HepG2 (cell line): ENCODE measurements around the gene TM9SF2. TPM values are rescaled to one million over a fixed set of nuclear protein-coding genes. Genes with fewer than 3 reads are reported as not detected.

Source experiments
- ARID5B ChIP-seq: IDR thresholded peaks from 2 replicates; pipeline ENCODE4 v1.4.0; 2020; ENCODE audit warnings: mild to moderate bottlenecking, missing genetic modification reagents
- EEA1 ChIP-seq: sonication (generic); formaldehyde crosslinking; IDR thresholded peaks from 2 replicates; pipeline ENCODE4 v1.5.1; 2020; ENCODE audit warnings: mild to moderate bottlenecking, missing genetic modification reagents, borderline replicate concordance
- EHMT2 ChIP-seq: fragments of 200-600 bp; sonication (generic); IDR thresholded peaks from 2 replicates; pipeline ENCODE4 v1.7.0; 2017; ENCODE audit warnings: antibody characterized with exemption, low read depth, low read length, borderline replicate concordance
- EZH2 ChIP-seq: conservative IDR thresholded peaks from 2 replicates; pipeline ENCODE4 v1.6.1; 2012; ENCODE audit warnings: mild to moderate bottlenecking, low read depth, low read length, moderate library complexity
- GABPA ChIP-seq, 2 experiments: IDR thresholded peaks; 2 replicates each; pipeline ENCODE4 v1.6.1; 2011 to 2016; ENCODE audit warnings: low read depth in 2 of 2, low read length in 1 of 2, missing biosample characterization in 1 of 2, missing genetic modification characterization in 1 of 2
- HMG20B ChIP-seq: conservative IDR thresholded peaks from 2 replicates; pipeline ENCODE4 v1.6.1; 2016; ENCODE audit warnings: missing genetic modification reagents, missing compliant biosample characterization
- MAFG ChIP-seq: sonication (generic); formaldehyde crosslinking; IDR thresholded peaks from 2 replicates; pipeline ENCODE4 v1.5.1; 2020; ENCODE audit warnings: mild to moderate bottlenecking, missing genetic modification reagents
- RCOR2 ChIP-seq: IDR thresholded peaks from 2 replicates; pipeline ENCODE4 v1.6.1; 2016; ENCODE audit warnings: missing biosample characterization, missing genetic modification reagents
- XRCC5 ChIP-seq: fragments of 200-400 bp; formaldehyde crosslinking; optimal IDR thresholded peaks from 2 replicates; pipeline ENCODE3; 2017; ENCODE audit warnings: mild to moderate bottlenecking, low read length
- ZNF619 ChIP-seq: sonication (generic); formaldehyde crosslinking; IDR thresholded peaks from 2 replicates; pipeline ENCODE4 v1.4.0; 2020; ENCODE audit warnings: mild to moderate bottlenecking, missing genetic modification reagents
- ZNF703 ChIP-seq: sonication (generic); formaldehyde crosslinking; IDR thresholded peaks from 2 replicates; pipeline ENCODE4 v1.5.1; 2020; ENCODE audit warnings: missing genetic modification reagents, mild to moderate bottlenecking, moderate library complexity, borderline replicate concordance
- ZNF800 ChIP-seq: sonication (generic); formaldehyde crosslinking; IDR thresholded peaks from 2 replicates; pipeline ENCODE4 v1.4.0; 2020; ENCODE audit warnings: missing genetic modification reagents
- ZNF878 ChIP-seq: sonication (generic); formaldehyde crosslinking; IDR thresholded peaks from 2 replicates; pipeline ENCODE4 v1.8.1; 2023; ENCODE audit warnings: mild to moderate bottlenecking, missing genetic modification reagents, moderate library complexity
- polyA plus RNA-seq, 8 experiments: library from polyadenylated mRNA; depleted of rRNA in 3 of 8; stranded (reverse) in 7 of 8; unstranded in 1 of 8; fragments of >200 nt; fragmentation: Illumina TruSeq in 4 of 8; extraction: Trizol in 4 of 8; gene quantifications; 2 replicates each; pipeline versions ENCODE4 v1.2.1 to v1.2.3, GENCODE V29; 2011 to 2016; ENCODE audit warnings: low read depth in 4 of 8, missing spikeins in 1 of 8, mixed read lengths in 1 of 8; ENCODE audit not compliant: insufficient read depth in 1 of 8
- total RNA-seq, 5 experiments: library from RNA; depleted of rRNA; stranded (reverse); fragments of >200 nt; fragmentation: Illumina TruSeq; extraction: Trizol; gene quantifications; 2 replicates each; pipeline ENCODE4 v1.2.3, GENCODE V29; 2016; ENCODE audit warnings: low read depth in 1 of 5
- TF ChIP-seq, protein P1 (sequence below): sonication (generic); formaldehyde crosslinking; IDR thresholded peaks from 2 replicates; pipeline ENCODE4 v1.4.0; 2020; ENCODE audit warnings: missing genetic modification reagents
- TF ChIP-seq, protein P2 (sequence below): sonication (generic); formaldehyde crosslinking; IDR thresholded peaks from 2 replicates; pipeline ENCODE4 v1.8.0; 2022; ENCODE audit warnings: missing genetic modification reagents, low read depth, mild to moderate bottlenecking, borderline replicate concordance
- TF ChIP-seq, protein P3 (sequence below): sonication (generic); formaldehyde crosslinking; IDR thresholded peaks from 2 replicates; pipeline ENCODE4 v1.8.0; 2022; ENCODE audit warnings: mild to moderate bottlenecking, missing genetic modification reagents; ENCODE audit not compliant: insufficient replicate concordance
- TF ChIP-seq, protein P4 (sequence below): sonication (generic); formaldehyde crosslinking; IDR thresholded peaks from 2 replicates; pipeline ENCODE4 v1.5.1; 2020; ENCODE audit warnings: mild to moderate bottlenecking, missing genetic modification reagents, moderate library complexity

Gene TM9SF2
- total and polyA plus RNA-seq, 2 of the 13 experiments (the other 11 are each of a cell fraction or from before 2014, with no cell fraction given): 94.1 to 123 TPM

DNA sequence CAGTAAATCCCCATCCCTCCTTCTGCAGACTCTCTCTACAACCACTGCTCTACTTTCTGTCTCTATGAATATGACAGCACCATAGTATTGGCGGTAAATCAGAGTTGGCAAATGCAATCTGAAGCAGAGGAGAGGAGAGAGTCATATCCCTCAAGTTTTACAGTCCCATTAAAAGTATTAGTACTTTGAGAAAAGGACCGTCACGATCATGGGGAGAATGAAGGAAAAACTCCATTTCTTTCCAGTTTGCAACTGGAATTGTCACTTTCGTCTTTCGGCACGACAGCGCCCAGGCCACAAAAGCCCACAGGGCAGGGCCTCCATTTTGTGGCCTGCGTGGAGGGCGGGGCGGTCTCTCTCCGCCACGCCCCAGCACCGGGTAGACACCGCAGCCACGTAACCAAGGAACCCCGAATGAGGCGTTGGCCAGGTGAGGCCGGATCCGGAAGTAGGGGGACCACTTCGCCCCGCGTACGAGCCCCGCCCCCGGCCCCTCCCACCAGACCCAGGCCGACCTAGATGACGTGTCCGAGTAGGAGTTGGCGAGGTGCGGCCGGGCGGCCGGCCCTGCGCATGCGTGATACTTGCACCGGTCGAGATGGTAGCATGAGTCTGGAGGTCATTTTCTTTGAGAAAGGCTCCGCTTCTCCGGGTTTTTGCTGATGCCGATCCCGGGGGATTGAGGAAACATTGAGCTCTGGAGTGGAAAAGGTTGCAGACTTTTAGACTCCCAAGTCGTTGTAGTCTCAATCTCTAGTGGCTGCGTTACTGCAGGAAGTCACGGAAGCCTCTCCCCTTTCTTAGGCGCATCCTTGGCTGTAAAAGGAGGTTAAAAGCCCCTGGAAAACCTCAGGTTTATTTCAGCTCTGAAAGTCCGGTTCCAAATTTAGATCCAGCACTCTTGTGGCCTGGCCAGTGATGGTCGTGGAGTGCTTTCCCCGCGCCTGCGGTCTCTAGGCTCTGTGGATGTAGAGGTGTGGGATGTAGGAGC lies 2.8 kb upstream of the TM9SF2 start (continued):
- TF ChIP-seq EEA1 (CRISPR knock-in tag): no peak
- TF ChIP-seq, protein P1, sequence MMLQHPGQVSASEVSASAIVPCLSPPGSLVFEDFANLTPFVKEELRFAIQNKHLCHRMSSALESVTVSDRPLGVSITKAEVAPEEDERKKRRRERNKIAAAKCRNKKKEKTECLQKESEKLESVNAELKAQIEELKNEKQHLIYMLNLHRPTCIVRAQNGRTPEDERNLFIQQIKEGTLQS (CRISPR knock-in tag): 0 out of 2 replicates have a peak, but pooled peaks have one; percentile 4
- TF ChIP-seq ZNF800: 0 out of 2 replicates have a peak, but pooled peaks have one; percentile 46
- TF ChIP-seq, protein P2, sequence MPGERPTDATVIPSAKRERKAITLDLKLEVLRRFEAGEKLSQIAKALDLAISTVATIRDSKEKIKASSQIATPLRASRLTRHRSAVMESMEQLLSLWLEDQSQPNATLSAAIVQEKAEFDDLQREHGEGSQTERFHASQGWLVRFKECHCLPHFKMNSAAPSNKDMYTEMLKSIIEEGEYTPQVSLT: no peak
- TF ChIP-seq ARID5B (CRISPR knock-in tag): peak; percentile 32; the same call in 1 of the 2 replicates
- TF ChIP-seq RCOR2 (CRISPR knock-in tag): no peak
- no peak for TF ChIP-seq ZNF703 (CRISPR knock-in tag)
- TF ChIP-seq ZNF619 (CRISPR knock-in tag): peak; percentile 29; the same call in 1 of the 2 replicates
- peak; percentile 73; the same call in 1 of the 2 replicates for TF ChIP-seq EHMT2
- TF ChIP-seq, protein P3, sequence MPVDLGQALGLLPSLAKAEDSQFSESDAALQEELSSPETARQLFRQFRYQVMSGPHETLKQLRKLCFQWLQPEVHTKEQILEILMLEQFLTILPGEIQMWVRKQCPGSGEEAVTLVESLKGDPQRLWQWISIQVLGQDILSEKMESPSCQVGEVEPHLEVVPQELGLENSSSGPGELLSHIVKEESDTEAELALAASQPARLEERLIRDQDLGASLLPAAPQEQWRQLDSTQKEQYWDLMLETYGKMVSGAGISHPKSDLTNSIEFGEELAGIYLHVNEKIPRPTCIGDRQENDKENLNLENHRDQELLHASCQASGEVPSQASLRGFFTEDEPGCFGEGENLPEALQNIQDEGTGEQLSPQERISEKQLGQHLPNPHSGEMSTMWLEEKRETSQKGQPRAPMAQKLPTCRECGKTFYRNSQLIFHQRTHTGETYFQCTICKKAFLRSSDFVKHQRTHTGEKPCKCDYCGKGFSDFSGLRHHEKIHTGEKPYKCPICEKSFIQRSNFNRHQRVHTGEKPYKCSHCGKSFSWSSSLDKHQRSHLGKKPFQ (CRISPR knock-in tag): peak; percentile 14
- peak; percentile 17; the same call in 1 of the 2 replicates for TF ChIP-seq ZNF878
- TF ChIP-seq, protein P4, sequence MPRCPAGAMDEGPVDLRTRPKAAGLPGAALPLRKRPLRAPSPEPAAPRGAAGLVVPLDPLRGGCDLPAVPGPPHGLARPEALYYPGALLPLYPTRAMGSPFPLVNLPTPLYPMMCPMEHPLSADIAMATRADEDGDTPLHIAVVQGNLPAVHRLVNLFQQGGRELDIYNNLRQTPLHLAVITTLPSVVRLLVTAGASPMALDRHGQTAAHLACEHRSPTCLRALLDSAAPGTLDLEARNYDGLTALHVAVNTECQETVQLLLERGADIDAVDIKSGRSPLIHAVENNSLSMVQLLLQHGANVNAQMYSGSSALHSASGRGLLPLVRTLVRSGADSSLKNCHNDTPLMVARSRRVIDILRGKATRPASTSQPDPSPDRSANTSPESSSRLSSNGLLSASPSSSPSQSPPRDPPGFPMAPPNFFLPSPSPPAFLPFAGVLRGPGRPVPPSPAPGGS (CRISPR knock-in tag): no peak
- TF ChIP-seq EZH2: no peak
- TF ChIP-seq MAFG (CRISPR knock-in tag): no peak
- TF ChIP-seq GABPA (IDR thresholded peaks at IDR 0.05; ENCODE audit: low read depth, low read length): peak; percentile 97
- TF ChIP-seq GABPA (CRISPR knock-in tag; IDR thresholded peaks at IDR 0.05; ENCODE audit: low read depth): peak; percentile 96
- TF ChIP-seq HMG20B (CRISPR knock-in tag): no peak
- peak; percentile 74 for TF ChIP-seq XRCC5
